Muscle layer of duodenum (tissue), 2 donors: ENCODE results near the gene OVOL2.

Experiments used
- H3K27ac ChIP-seq: one replicate; pipeline ENCODE4 v1.7.0; 2013; ENCODE audit warnings: mild to moderate bottlenecking, low read length
- H3K27me3 ChIP-seq: one replicate; pipeline ENCODE4 v1.7.0; 2013; ENCODE audit warnings: low read depth, mild to moderate bottlenecking, control low read depth, low read length
- H3K36me3 ChIP-seq, 2 donors: one replicate each; pipeline ENCODE4 v1.7.0; 2013; ENCODE audit warnings: low read length in 2 of 2, control low read depth in 1 of 2, mild to moderate bottlenecking in 1 of 2; ENCODE audit not compliant: insufficient read depth in 2 of 2, control insufficient read depth in 1 of 2
- H3K4me1 ChIP-seq, 2 donors: one replicate each; pipeline ENCODE4 v1.7.0; 2013; ENCODE audit warnings: low read length in 2 of 2, mild to moderate bottlenecking in 2 of 2, control low read depth in 1 of 2, moderate library complexity in 1 of 2; ENCODE audit not compliant: insufficient read depth in 2 of 2, control insufficient read depth in 1 of 2
- H3K4me3 ChIP-seq, 2 donors: one replicate each; pipeline ENCODE4 v1.7.0; 2013; ENCODE audit warnings: low read length in 2 of 2, low read depth in 1 of 2, mild to moderate bottlenecking in 1 of 2
- H3K9me3 ChIP-seq, 2 donors: one replicate each; pipeline ENCODE4 v1.7.0; 2013; ENCODE audit warnings: low read length in 2 of 2, control low read depth in 1 of 2, mild to moderate bottlenecking in 1 of 2; ENCODE audit not compliant: control insufficient read depth in 1 of 2
- donor health status: healthy.

The OVOL2 gene

GRCh38 chr20:18056174-18057100, 1.3 kb downstream of the OVOL2 start:
- H3K9me3 ChIP-seq: no peaks in the 10 kb centered on the region
- peak overlapping the region; percentile 33 to 65 for H3K4me3 ChIP-seq
- no peaks in the 10 kb centered on the region for H3K36me3 ChIP-seq
- no peak overlapping the region for H3K27ac ChIP-seq
- H3K27me3 ChIP-seq: peaks cover 39% of the 10 kb centered on the region
- H3K4me1 ChIP-seq: peaks cover 3 to 30% of the 10 kb centered on the region in 2 donors

- Histone ChIP-seq H3K9me3 (no peaks in the 10 kb centered on the region), H3K4me1 (peaks cover 3 to 30% of the 10 kb centered on the region in 2 donors), H3K4me3 (no peak overlapping the region), H3K27ac (no peak overlapping the region), H3K27me3 (peaks cover 38% of the 10 kb centered on the region), H3K36me3 (no peaks in the 10 kb centered on the region)
These were observed 2.5 kb downstream of the OVOL2 start for GRCh38 chr20:18055261-18055660.

GRCh38 chr20:18052856-18053255, 4.9 kb downstream of the OVOL2 start:
- Histone ChIP-seq H3K27ac (no peak overlapping the region), H3K36me3 (no peaks in the 10 kb centered on the region), H3K27me3 (peaks cover 21% of the 10 kb centered on the region), H3K9me3 (no peaks in the 10 kb centered on the region), H3K4me1 (peaks cover 3 to 16% of the 10 kb centered on the region in 2 donors), H3K4me3 (no peak overlapping the region)

- Histone ChIP-seq H3K4me1 (no peaks in the 10 kb centered on the region), H3K27me3 (peaks cover 11% of the 10 kb centered on the region), H3K27ac (no peak overlapping the region), H3K36me3 (no peaks in the 10 kb centered on the region), H3K4me3 (no peak overlapping the region), H3K9me3 (no peaks in the 10 kb centered on the region)
These were observed 7.1 kb downstream of the OVOL2 start for GRCh38 chr20:18050628-18051027.

- Histone ChIP-seq H3K4me3 (no peak overlapping the region), H3K36me3 (no peaks in the 10 kb centered on the region), H3K4me1 (no peaks in the 10 kb centered on the region), H3K27me3 (no peaks in the 10 kb centered on the region), H3K9me3 (peaks cover 0 to 5% of the 10 kb centered on the region in 2 donors), H3K27ac (no peak overlapping the region)
These were observed 9.5 kb downstream of the OVOL2 start for GRCh38 chr20:18048176-18048575.

- no peaks in the 10 kb centered on the region for H3K36me3 ChIP-seq
- H3K27me3 ChIP-seq: no peaks in the 10 kb centered on the region
- H3K27ac ChIP-seq: no peak overlapping the region
- peaks cover 0 to 11% of the 10 kb centered on the region in 2 donors for H3K9me3 ChIP-seq
- H3K4me1 ChIP-seq: no peaks in the 10 kb centered on the region
- H3K4me3 ChIP-seq: no peak overlapping the region
These were observed 11.2 kb downstream of the OVOL2 start for GRCh38 chr20:18046535-18046934.

- Histone ChIP-seq H3K27ac (no peak overlapping the region), H3K36me3 (no peaks in the 10 kb centered on the region), H3K9me3 (peaks cover 0 to 11% of the 10 kb centered on the region in 2 donors), H3K4me3 (no peak overlapping the region), H3K27me3 (no peaks in the 10 kb centered on the region), H3K4me1 (no peaks in the 10 kb centered on the region)
These were observed 15.5 kb downstream of the OVOL2 start for GRCh38 chr20:18042229-18042628.

GRCh38 chr20:18041462-18041861, 16.3 kb downstream of the OVOL2 start:
- H3K4me3 ChIP-seq: no peak overlapping the region
- H3K36me3 ChIP-seq: no peaks in the 10 kb centered on the region
- H3K27me3 ChIP-seq: no peaks in the 10 kb centered on the region
- no peak overlapping the region for H3K27ac ChIP-seq
- H3K9me3 ChIP-seq: peaks cover 0 to 11% of the 10 kb centered on the region in 2 donors
- H3K4me1 ChIP-seq: no peaks in the 10 kb centered on the region

GRCh38 chr20:18039063-18039462, 18.7 kb downstream of the OVOL2 start:
- peaks cover 0 to 11% of the 10 kb centered on the region in 2 donors for H3K9me3 ChIP-seq
- no peaks in the 10 kb centered on the region for H3K4me1 ChIP-seq
- no peak overlapping the region for H3K27ac ChIP-seq
- H3K36me3 ChIP-seq: no peaks in the 10 kb centered on the region
- H3K4me3 ChIP-seq: no peak overlapping the region
- no peaks in the 10 kb centered on the region for H3K27me3 ChIP-seq

- Histone ChIP-seq H3K4me3 (no peak overlapping the region), H3K27me3 (no peaks in the 10 kb centered on the region), H3K4me1 (no peaks in the 10 kb centered on the region), H3K36me3 (no peaks in the 10 kb centered on the region), H3K27ac (no peak overlapping the region), H3K9me3 (no peaks in the 10 kb centered on the region)
These were observed 23.7 kb downstream of the OVOL2 start for GRCh38 chr20:18034039-18034438.

GRCh38 chr20:18032977-18033892, 24.5 kb downstream of the OVOL2 start:
- no peak overlapping the region for H3K27ac ChIP-seq
- no peaks in the 10 kb centered on the region for H3K9me3 ChIP-seq
- no peaks in the 10 kb centered on the region for H3K27me3 ChIP-seq
- no peak overlapping the region for H3K4me3 ChIP-seq
- no peaks in the 10 kb centered on the region for H3K4me1 ChIP-seq
- no peaks in the 10 kb centered on the region for H3K36me3 ChIP-seq
